OCI-LY7 (cell line): ENCODE measurements around the gene CD44.

ENCODE experiments used
- EZH2phosphoT487 ChIP-seq: fragments of 200-600 bp; sonication (generic); IDR thresholded peaks from 2 replicates; pipeline ENCODE4 v1.6.1; 2018; ENCODE audit warnings: low read depth, borderline replicate concordance, mild to moderate bottlenecking, mixed run types, antibody characterized with exemption, low read length, moderate library complexity, mixed read lengths
- TF ChIP-seq, protein P1 (sequence below): fragments of 200-600 bp; sonication (generic); conservative IDR thresholded peaks from 2 replicates; pipeline ENCODE4 v1.5.1; 2014; ENCODE audit warnings: mild to moderate bottlenecking, antibody characterized with exemption, low read length, moderate library complexity, mixed read lengths

DNA sequence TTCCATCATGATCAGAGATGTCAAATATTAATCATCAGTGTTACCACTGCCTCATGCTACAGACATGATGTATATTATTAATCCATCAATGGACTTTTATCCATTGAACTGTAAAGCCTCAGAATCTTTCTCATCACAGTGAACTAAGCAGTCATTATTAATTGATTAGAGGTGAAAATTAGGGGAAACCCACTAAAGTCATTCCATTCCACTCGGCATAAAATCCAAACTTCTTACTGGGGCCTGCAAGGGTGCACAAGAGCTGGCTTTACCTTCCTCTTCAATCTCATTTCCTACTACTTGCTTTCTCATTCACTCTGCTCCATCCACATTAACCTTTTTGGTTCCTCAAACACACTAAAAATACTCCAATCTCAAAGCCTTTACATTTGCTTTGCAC, 7.9 kb upstream of the CD44 start:
- TF ChIP-seq, protein P1, sequence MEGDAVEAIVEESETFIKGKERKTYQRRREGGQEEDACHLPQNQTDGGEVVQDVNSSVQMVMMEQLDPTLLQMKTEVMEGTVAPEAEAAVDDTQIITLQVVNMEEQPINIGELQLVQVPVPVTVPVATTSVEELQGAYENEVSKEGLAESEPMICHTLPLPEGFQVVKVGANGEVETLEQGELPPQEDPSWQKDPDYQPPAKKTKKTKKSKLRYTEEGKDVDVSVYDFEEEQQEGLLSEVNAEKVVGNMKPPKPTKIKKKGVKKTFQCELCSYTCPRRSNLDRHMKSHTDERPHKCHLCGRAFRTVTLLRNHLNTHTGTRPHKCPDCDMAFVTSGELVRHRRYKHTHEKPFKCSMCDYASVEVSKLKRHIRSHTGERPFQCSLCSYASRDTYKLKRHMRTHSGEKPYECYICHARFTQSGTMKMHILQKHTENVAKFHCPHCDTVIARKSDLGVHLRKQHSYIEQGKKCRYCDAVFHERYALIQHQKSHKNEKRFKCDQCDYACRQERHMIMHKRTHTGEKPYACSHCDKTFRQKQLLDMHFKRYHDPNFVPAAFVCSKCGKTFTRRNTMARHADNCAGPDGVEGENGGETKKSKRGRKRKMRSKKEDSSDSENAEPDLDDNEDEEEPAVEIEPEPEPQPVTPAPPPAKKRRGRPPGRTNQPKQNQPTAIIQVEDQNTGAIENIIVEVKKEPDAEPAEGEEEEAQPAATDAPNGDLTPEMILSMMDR, result no peak
- no peak for TF ChIP-seq EZH2phosphoT487
